ENCODE data around the gene RPTOR. TPM values are rescaled to one million over a fixed set of nuclear protein-coding genes. Genes with fewer than 3 reads are reported as not detected.

Gene RPTOR
- total and polyA plus RNA-seq, 2 donors (not counting 3 experiments of a cell fraction or from before 2014, with no cell fraction given) = 10.7 to 41.8 TPM

DNA sequence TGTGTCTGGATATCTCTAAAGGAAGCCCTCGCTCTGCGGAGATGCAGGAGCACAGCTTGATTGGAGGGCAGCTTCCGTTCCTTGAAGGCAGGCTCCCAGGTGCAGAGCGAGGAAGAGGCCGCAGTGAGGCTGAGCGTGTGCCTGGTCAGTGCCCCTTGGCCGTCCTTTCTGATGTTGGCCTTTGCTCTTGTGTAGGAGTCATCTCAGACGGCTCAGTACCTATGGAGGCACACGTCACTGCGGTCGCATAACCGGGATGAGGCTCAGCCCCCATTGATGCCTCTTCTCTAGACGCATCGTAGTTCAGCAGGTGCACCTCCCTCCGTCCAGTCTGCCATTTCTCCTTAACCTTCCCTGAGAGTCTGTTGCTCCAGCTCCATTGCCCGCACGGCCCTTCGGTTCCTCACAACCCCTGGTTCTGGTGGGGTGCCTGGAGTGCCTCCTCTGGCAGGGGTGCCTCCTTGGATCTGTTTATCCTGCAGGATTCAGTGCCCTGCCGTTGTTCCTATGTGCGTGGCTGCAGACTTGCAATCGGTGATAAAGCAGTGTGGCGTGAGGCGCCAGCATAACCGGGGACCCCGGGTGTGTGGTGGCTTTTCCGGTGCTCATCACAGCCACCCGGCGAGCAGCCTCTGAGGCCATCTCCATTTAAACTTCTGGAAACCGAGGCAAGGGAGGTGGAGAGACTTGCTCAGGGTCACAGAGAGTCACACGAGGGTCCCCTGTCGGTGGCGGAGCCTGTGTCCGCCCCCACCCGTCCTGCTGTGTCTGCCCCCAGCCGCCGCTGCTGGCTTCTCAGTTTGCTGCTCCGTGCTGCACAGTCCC, 258.2 kb downstream of the RPTOR start:
- no peak overlapping the region for H3K9ac ChIP-seq (replicated peaks; ENCODE audit: extremely low read depth, insufficient read depth, low read length)
- no TSS peak for BruUV-seq (replicated peaks)
- intact Hi-C loops (cut with micrococcal nuclease) = no loop called here
- H3K4me3 ChIP-seq (replicated peaks in 1 of 3; ENCODE audit: insufficient read depth in 1 of 3, low read depth in 1 of 3, low read length in 3 of 3) = no peak overlapping the region
- H3K79me2 ChIP-seq (ENCODE audit: control insufficient read depth, insufficient read depth, low read length) = no peaks in the 10 kb centered on the region
- FAIRE-seq = no peak
- dilution Hi-C loops (cut with MboI; ENCODE audit: extremely low pct_ligation_motif_present, low sequenced_read_pairs) = no loop called here
- ChIA-PET POLR2A (no interaction called here), CTCF (interaction anchor here (0.7 kb wide), 1 partner anchor 77 kb away, joined by 3 read pairs; no protein-coding TSS in a partner anchor)
- no peak overlapping the region for H2AFZ ChIP-seq (ENCODE audit: low read depth, low read length)
- DNase-seq (ENCODE audit: low read depth, low spot score) = no peak
- H3K27ac ChIP-seq (ENCODE audit: insufficient read depth, low read depth, low read length) = no peak overlapping the region
- no peaks in the 10 kb centered on the region for H3K9me3 ChIP-seq (replicated peaks; ENCODE audit: control insufficient read depth, insufficient read depth, low read length)
- TF ChIP-seq, protein P1, sequence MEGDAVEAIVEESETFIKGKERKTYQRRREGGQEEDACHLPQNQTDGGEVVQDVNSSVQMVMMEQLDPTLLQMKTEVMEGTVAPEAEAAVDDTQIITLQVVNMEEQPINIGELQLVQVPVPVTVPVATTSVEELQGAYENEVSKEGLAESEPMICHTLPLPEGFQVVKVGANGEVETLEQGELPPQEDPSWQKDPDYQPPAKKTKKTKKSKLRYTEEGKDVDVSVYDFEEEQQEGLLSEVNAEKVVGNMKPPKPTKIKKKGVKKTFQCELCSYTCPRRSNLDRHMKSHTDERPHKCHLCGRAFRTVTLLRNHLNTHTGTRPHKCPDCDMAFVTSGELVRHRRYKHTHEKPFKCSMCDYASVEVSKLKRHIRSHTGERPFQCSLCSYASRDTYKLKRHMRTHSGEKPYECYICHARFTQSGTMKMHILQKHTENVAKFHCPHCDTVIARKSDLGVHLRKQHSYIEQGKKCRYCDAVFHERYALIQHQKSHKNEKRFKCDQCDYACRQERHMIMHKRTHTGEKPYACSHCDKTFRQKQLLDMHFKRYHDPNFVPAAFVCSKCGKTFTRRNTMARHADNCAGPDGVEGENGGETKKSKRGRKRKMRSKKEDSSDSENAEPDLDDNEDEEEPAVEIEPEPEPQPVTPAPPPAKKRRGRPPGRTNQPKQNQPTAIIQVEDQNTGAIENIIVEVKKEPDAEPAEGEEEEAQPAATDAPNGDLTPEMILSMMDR (IDR thresholded peaks at IDR 0.05; ENCODE audit: extremely low read depth in 1 of 2, insufficient read depth in 1 of 2, low read depth in 1 of 2, low read length in 2 of 2) = no peak
- no peaks in the 10 kb centered on the region for H3K4me1 ChIP-seq (ENCODE audit: control insufficient read depth, extremely low read depth, insufficient read depth, low read length)
- H3K27me3 ChIP-seq (ENCODE audit: control insufficient read depth in 2 of 2, insufficient read depth in 2 of 2, low read length in 2 of 2) = no peaks in the 10 kb centered on the region
- H3K4me2 ChIP-seq (ENCODE audit: insufficient read depth, low read length) = no peak overlapping the region
- no peaks in the 10 kb centered on the region for H4K20me1 ChIP-seq (replicated peaks; ENCODE audit: control insufficient read depth, extremely low read depth, insufficient read depth, low read length)
- no peaks in the 10 kb centered on the region for H3K9me1 ChIP-seq (replicated peaks; ENCODE audit: control insufficient read depth, extremely low read depth, insufficient read depth, low read length)
- H3K36me3 ChIP-seq (ENCODE audit: control insufficient read depth in 2 of 2, extremely low read depth in 1 of 2, insufficient read depth in 2 of 2, low read length in 2 of 2) = no peaks in the 10 kb centered on the region

DNA sequence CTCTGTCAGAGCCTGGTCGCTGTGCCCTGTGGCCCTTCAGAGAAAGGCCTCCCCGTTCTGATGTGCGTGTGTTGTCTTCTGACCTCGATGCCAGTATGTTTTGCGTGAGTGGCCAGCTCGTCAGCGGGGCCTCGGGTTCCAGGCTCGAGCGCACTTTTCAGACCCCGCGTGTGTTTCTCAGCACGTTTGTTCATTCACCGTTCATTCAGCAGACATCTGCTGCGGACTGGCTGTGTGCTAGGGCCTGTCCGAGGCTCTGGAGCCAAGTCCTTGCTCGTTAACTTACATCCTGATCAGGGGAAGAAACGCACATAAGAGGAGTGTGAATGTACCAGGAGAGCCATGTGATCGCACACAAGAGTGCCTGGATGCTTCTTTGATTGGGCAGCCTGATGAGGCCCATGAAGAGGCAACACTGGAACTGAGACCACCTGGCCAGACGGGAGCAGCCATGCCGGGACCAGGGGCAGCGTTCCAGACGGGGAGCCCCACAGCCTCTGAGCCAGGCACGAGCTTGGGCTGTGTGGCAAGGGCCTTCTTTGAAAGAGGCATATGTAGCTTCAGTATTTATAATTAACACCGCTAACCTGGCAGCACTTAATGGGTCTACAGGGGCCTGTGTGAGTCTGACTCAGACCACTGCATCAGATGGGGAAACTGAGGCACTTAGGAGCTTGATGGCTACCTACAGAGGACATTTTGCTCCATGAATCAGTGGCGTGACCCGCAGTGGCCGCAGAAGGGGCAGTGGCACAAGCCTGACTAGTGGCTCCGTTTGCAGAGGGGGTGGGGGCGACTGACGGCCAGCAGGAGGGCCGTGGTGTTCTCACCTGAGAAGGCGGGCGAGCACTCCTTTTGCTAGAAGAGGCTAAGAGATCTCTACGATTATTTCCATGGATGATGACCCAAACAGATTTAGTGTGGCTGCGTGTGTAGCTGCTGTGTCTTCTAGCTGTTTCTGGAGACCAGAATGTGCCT, 259.1 kb downstream of the RPTOR start:
- no TSS peak for BruUV-seq (replicated peaks)
- TF ChIP-seq JUN (IDR thresholded peaks at IDR 0.05; ENCODE audit: borderline replicate concordance, insufficient read depth, insufficient read length, low read depth) (no peak), MYC (IDR thresholded peaks at IDR 0.05; ENCODE audit: low read depth, low read length) (no peak), FOS (IDR thresholded peaks at IDR 0.05; ENCODE audit: borderline replicate concordance, insufficient read depth, low read length) (no peak), MAX (IDR thresholded peaks at IDR 0.05; ENCODE audit: insufficient read depth, insufficient read length) (no peak), EZH2 (IDR thresholded peaks at IDR 0.05; ENCODE audit: borderline replicate concordance, low read depth, low read length, severe bottlenecking) (no peak), POLR2A (IDR thresholded peaks at IDR 0.05; ENCODE audit: low read depth, low read length) (no peak), GATA2 (IDR thresholded peaks at IDR 0.05; ENCODE audit: insufficient read depth, insufficient read length, low read depth, low read length) (no peak), POLR2AphosphoS5 (IDR thresholded peaks at IDR 0.05; ENCODE audit: insufficient read depth, low read depth, low read length) (no peak)
- TF ChIP-seq, protein P1 (IDR thresholded peaks at IDR 0.05; ENCODE audit: extremely low read depth in 1 of 2, insufficient read depth in 1 of 2, low read depth in 1 of 2, low read length in 2 of 2) = no peak
- FAIRE-seq (no peak), DNase-seq (ENCODE audit: low read depth, low spot score) (no peak)
- Histone ChIP-seq H3K27me3 (ENCODE audit: control insufficient read depth in 2 of 2, insufficient read depth in 2 of 2, low read length in 2 of 2) (no peaks in the 10 kb centered on the region), H3K27ac (ENCODE audit: insufficient read depth, low read depth, low read length) (no peak overlapping the region), H3K9me1 (replicated peaks; ENCODE audit: control insufficient read depth, extremely low read depth, insufficient read depth, low read length) (no peaks in the 10 kb centered on the region), H4K20me1 (replicated peaks; ENCODE audit: control insufficient read depth, extremely low read depth, insufficient read depth, low read length) (no peaks in the 10 kb centered on the region), H3K79me2 (ENCODE audit: control insufficient read depth, insufficient read depth, low read length) (no peaks in the 10 kb centered on the region), H3K9ac (replicated peaks; ENCODE audit: extremely low read depth, insufficient read depth, low read length) (no peak overlapping the region), H3K9me3 (replicated peaks; ENCODE audit: control insufficient read depth, insufficient read depth, low read length) (no peaks in the 10 kb centered on the region), H3K4me1 (ENCODE audit: control insufficient read depth, extremely low read depth, insufficient read depth, low read length) (no peaks in the 10 kb centered on the region), H3K4me2 (ENCODE audit: insufficient read depth, low read length) (no peak overlapping the region), H3K36me3 (ENCODE audit: control insufficient read depth in 2 of 2, extremely low read depth in 1 of 2, insufficient read depth in 2 of 2, low read length in 2 of 2) (no peaks in the 10 kb centered on the region), H2AFZ (ENCODE audit: low read depth, low read length) (no peak overlapping the region), H3K4me3 (replicated peaks in 1 of 3; ENCODE audit: insufficient read depth in 1 of 3, low read depth in 1 of 3, low read length in 3 of 3) (no peak overlapping the region)
- dilution Hi-C loops (cut with MboI; ENCODE audit: extremely low pct_ligation_motif_present, low sequenced_read_pairs) = no loop called here
- CTCF ChIA-PET = interaction anchor here (1.4 kb wide), 1 partner anchor 10 kb away, joined by 4 read pairs; no protein-coding TSS in a partner anchor
- POLR2A ChIA-PET = no interaction called here
- intact Hi-C loops (cut with micrococcal nuclease) = no loop called here

All from endothelial cell of umbilical vein (primary cell).